Activated CD4-positive, alpha-beta T cell treated with anti-CD3 and anti-CD28 coated beads, Interleukin-2, amount 10 ng/mL, durations not matched to agents 24 days and 14 days (primary cell): Measurements from ENCODE around the gene ARHGAP24. TPM values are rescaled to one million over a fixed set of nuclear protein-coding genes. Genes with fewer than 3 reads are reported as not detected.
"Not testable (repeated sequence)": the region's sequence is repeated elsewhere in the genome, so short reads cannot be mapped to it uniquely, and the experiment has no call there.

ENCODE experiments used
- DNase-seq: peaks from one replicate; pipeline ENCODE4 v3.0.0; 2022
- H3K27ac Mint-ChIP-seq: one replicate; pipeline ENCODE4 v1.8.0; 2022; ENCODE audit warnings: mild to moderate bottlenecking, mixed read lengths
- H3K27me3 Mint-ChIP-seq: one replicate; pipeline ENCODE4 v1.8.0; 2022; ENCODE audit warnings: mixed read lengths
- H3K36me3 Mint-ChIP-seq: one replicate; pipeline ENCODE4 v1.8.0; 2022; ENCODE audit warnings: low read depth, mild to moderate bottlenecking, mixed read lengths
- H3K4me1 Mint-ChIP-seq: one replicate; pipeline ENCODE4 v1.8.0; 2021; ENCODE audit warnings: mixed read lengths
- H3K4me3 Mint-ChIP-seq: one replicate; pipeline ENCODE4 v1.8.0; 2022; ENCODE audit warnings: mild to moderate bottlenecking, moderate library complexity, mixed read lengths
- H3K9me3 Mint-ChIP-seq: one replicate; pipeline ENCODE4 v1.8.0; 2021; ENCODE audit warnings: mixed read lengths
- intact Hi-C: fragments of 100-400 bp; cut with micrococcal nuclease; formaldehyde crosslinking; loops from one replicate; pipeline ENCODE4 v1.15.1; 2023
- total RNA-seq: library from RNA; stranded (reverse); gene quantifications from 2 replicates; pipeline ENCODE4 v1.2.3, GENCODE V29; 2022

ARHGAP24 gene
- total RNA-seq, 1 donor from 2014 or later, result not detected

DNA sequence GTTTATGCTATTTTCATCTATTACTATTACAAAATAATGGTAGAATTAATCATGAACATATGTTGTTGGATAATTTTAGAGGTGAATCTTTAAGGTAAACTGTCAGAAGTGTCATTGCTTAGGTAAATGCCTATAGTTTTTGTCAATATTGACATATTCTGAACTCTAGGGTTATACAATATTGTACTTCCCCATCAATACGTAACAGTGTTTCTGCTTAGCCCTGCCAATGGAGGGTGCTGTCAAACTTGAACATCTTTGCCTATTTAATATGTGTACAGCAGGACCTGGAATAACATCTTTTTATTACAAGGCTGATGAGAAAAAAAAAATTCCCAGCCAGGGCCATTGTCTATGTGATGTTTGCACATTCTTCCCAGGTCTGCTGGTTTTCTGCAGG lies 40.8 kb downstream of the ARHGAP24 start:
- intact Hi-C loops, result no loop called here
- Mint-ChIP-seq H3K4me3 (no peak overlapping the region), H3K4me1 (no peaks in the 10 kb centered on the region), H3K36me3 (no peaks in the 10 kb centered on the region), H3K27ac (no peak overlapping the region), H3K27me3 (no peaks in the 10 kb centered on the region), H3K9me3 (no peaks in the 10 kb centered on the region)
- no peak for DNase-seq

DNA sequence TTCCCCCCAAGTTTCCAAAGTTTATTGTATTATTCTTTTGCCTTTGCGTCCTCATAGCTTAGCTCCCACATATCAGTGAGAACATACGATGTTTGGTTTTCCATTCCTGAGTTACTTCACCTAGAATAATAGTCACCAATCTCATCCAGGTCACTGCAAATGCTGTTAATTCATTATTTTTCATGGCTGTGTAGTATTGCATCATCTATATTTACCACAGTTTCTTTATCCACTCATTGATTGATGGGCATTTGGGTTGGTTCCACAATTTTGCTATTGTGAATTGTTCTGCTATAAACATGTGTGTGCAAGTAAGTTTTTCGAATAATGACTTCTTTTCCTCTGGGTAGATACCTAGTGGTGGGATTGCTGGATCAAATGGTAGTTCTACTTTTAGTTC lies 43.6 kb downstream of the ARHGAP24 start:
- H3K36me3 Mint-ChIP-seq, H3K9me3 Mint-ChIP-seq, H3K4me1 Mint-ChIP-seq, H3K27ac Mint-ChIP-seq, H3K4me3 Mint-ChIP-seq, H3K27me3 Mint-ChIP-seq, intact Hi-C loops, DNase-seq: not testable (repeated sequence)

DNA sequence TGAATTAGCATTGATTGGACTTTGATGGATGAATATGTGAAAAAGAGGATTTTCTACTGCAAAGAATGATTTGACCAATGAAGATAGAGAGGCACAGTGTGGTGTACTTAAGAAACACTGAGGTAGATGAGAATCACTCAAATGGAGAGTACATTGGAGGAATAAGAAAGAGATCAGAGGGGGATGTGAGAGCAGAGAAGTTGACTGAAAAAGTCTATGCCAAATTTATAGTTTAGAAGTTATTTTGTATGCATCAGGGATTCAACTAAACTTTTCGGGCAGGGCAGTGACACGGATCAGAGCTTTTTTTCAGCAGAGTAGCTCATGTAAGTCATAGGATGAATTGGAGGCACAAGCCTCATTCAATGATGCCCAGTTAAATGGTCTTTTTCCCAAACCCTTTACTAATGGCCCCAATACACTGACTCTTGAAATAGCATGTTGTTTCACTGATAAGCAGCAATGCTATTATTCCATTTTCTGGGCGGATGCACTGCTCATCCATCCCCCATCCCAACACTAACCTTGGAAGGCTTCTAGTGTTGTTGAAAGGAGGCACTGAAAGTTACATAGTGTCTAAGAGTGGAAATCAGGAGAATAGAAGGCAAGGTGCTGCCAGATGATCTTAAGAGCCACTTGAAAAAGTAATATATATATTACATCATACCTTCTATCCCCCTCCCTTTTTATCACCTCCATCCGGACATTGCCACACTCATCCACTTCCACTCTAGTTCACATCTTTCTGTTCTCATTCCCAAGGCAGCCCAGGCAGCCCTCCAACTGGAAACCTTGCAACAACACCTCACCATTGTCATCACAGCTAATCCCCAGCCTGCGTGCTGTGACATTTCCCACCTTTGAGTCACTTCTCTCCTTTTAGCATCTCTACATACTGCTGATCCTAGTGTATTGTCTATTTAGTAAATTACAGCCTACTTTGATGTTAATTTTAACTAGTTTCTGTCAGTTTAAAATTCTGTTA lies 46.1 kb downstream of the ARHGAP24 start:
- no peaks in the 10 kb centered on the region for H3K4me1 Mint-ChIP-seq
- no peak overlapping the region for H3K27ac Mint-ChIP-seq
- intact Hi-C loops, result no loop called here
- no peaks in the 10 kb centered on the region for H3K27me3 Mint-ChIP-seq
- H3K4me3 Mint-ChIP-seq, result no peak overlapping the region
- DNase-seq, result no peak
- H3K9me3 Mint-ChIP-seq, result no peaks in the 10 kb centered on the region
- no peaks in the 10 kb centered on the region for H3K36me3 Mint-ChIP-seq

DNA sequence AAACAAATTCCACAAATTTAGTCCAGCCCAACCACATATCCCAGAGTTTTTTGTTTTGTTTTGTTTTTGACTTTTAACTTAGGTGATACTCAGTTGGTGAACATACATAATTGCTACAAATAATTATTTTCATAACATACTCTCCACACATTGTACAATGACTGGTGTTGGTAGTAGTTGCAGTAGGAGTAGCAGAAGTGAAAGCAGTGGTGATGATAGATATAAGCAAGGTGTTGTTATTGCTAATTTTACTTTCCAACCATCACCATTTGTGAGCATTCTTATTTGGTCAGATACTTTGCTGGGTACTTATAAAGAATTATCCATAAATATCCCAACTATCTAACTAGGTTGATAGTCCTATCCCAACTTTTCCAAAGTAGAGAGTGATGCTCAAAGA lies 47.3 kb downstream of the ARHGAP24 start:
- no peak for DNase-seq
- Mint-ChIP-seq H3K27ac (no peak overlapping the region), H3K27me3 (no peaks in the 10 kb centered on the region), H3K4me3 (no peak overlapping the region), H3K4me1 (no peaks in the 10 kb centered on the region), H3K36me3 (no peaks in the 10 kb centered on the region), H3K9me3 (no peaks in the 10 kb centered on the region)
- intact Hi-C loops, result no loop called here

DNA sequence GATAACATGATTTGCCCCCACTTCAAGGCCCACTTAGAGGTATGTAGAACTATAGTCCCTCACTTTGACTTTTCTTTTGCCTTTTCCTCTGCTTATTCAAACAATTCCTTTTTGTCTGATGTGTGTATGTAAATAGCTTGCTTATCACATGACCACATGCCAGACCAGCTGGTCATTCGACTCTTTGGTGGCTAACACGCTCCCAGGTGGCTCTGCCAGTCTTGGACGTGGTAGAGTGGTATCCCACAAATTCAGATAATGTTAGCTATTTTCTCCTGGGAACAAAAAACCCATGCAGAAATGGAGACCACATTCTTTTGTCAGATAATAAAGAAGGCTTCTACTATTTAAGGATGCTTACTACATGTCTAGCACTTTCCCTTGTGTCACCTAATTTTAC lies 47.9 kb downstream of the ARHGAP24 start:
- H3K27ac Mint-ChIP-seq, result no peak overlapping the region
- no peaks in the 10 kb centered on the region for H3K36me3 Mint-ChIP-seq
- H3K27me3 Mint-ChIP-seq, result no peaks in the 10 kb centered on the region
- H3K9me3 Mint-ChIP-seq, result no peaks in the 10 kb centered on the region
- no peak overlapping the region for H3K4me3 Mint-ChIP-seq
- no peaks in the 10 kb centered on the region for H3K4me1 Mint-ChIP-seq
- intact Hi-C loops, result no loop called here
- no peak for DNase-seq

DNA sequence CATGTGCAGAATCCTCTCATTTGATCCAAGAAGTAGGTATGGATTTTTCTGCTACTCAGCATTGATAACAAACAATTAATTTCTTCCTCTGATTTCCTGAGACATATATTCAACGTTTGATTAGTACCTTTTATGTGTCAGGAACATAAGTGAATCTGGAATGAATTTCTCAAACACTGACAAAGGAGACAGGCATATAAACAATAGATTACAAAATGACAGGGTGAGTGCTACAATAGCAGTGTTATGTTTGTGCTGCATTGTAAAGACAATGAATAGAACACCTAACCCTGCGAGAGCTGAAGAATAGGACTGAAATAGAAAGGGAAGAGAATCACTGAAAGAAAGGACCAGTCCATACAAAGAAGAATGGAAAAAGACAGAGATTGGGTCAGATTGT lies 52.9 kb downstream of the ARHGAP24 start:
- intact Hi-C loops, result no loop called here
- H3K36me3 Mint-ChIP-seq, result no peaks in the 10 kb centered on the region
- H3K4me3 Mint-ChIP-seq, result no peak overlapping the region
- H3K4me1 Mint-ChIP-seq, result no peaks in the 10 kb centered on the region
- no peaks in the 10 kb centered on the region for H3K27me3 Mint-ChIP-seq
- H3K9me3 Mint-ChIP-seq, result no peaks in the 10 kb centered on the region
- no peak overlapping the region for H3K27ac Mint-ChIP-seq
- no peak for DNase-seq

DNA sequence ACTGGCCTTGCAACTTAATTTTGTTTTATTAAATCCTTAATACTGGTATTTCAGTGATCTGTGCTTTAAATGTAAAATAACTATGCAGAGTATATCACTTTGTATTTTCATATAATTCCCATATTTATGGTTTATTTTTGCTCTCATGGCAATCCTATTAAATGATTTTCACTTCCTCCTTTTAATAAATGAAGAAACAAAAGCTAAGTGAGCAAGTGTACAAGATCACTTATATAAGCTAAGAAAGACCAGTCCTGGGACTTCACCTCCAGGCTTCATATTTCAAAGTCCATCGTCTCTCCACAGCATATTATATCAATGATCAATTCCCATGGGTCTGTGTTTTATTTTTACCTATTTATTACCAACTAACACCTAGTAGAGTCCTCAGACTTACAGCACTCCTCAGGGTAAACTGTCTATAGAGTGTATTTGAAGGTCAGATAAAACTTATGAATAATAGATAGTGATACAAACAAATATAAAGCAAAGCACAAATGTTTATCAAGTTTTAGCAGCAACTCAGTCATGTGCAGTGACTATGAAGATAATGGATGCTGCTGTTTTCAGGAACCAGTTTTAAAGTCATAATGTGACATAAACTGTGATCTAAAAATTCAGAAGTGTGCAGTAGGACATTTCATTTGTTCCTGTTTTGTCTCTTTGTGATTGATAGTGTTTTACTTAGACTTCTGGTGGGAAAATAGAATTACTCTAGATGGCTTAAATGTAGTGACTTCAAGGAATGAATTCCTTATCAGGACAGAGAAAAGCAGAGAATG lies 56.8 kb downstream of the ARHGAP24 start:
- Mint-ChIP-seq H3K27ac (no peak overlapping the region), H3K9me3 (no peaks in the 10 kb centered on the region)

DNA sequence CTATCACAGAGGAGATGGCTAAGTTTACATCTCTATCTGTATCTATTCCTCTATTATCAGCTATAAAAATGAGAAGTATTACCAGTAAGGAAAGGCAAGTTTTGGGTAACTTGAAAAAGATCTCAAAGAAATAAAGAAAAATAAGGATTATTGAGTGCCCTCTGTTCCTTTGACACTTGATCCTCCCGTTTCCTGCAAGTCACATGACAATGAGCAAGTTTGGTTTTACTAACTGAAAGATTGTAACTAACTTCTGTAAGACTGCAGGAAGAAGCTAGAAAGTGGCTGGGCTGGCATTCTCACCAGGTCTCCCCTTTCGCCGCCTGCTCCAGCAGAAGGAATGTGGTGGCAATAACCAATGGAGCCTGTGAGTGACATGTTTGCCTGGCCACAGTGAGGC lies 59.2 kb downstream of the ARHGAP24 start:
- Mint-ChIP-seq H3K9me3 (no peaks in the 10 kb centered on the region), H3K4me1 (no peaks in the 10 kb centered on the region), H3K36me3 (no peaks in the 10 kb centered on the region), H3K27me3 (no peaks in the 10 kb centered on the region), H3K27ac (no peak overlapping the region), H3K4me3 (no peak overlapping the region)
- DNase-seq, result no peak
- intact Hi-C loops, result no loop called here

More for the DNA sequence above, 56.8 kb downstream of the ARHGAP24 start:
- no peak for DNase-seq
- no peaks in the 10 kb centered on the region for H3K36me3 Mint-ChIP-seq
- intact Hi-C loops, result no loop called here
- H3K4me1 Mint-ChIP-seq, result no peaks in the 10 kb centered on the region
- H3K27me3 Mint-ChIP-seq, result no peaks in the 10 kb centered on the region
- no peak overlapping the region for H3K4me3 Mint-ChIP-seq

DNA sequence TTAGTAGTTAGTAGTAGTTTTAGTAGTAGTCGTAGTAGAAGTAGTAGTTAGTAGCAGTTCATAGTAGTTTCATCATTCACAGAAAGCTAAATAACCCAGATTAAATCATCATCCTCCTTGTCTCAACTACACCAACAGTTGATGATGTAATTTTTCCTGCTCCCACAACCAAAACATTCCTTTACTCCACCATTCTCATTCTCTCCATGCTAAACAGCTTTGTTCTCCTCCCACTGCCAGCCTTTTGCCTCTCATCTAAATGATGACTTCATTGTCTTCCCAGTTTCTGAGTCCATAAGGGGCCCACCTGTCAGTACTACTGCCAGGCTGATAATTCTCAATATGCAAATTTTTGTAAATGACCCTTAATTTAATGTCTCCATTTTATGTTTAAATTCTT lies 68.9 kb downstream of the ARHGAP24 start:
- Mint-ChIP-seq H3K4me1 (no peaks in the 10 kb centered on the region), H3K4me3 (no peak overlapping the region), H3K27ac (no peak overlapping the region), H3K27me3 (no peaks in the 10 kb centered on the region), H3K36me3 (no peaks in the 10 kb centered on the region), H3K9me3 (no peaks in the 10 kb centered on the region)
- no peak for DNase-seq
- intact Hi-C loops, result no loop called here

DNA sequence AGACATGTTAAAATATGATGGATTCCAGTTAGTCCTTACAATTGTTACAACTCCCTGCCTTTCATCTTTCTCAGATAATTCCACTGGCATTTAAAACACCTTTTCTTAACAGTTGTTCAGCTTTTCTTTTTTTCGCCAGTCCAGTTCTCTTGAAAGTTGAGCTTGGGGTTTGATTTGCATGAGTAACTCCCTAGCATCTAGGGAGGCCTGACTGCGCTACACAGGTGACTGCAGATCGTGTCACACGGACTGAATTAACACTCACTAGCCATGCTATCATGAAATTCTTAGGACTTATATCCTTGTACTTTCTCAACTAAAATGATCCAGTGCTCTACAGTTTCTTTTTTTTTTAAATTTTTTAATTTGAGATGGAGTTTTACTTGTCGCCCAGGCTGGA lies 69.8 kb downstream of the ARHGAP24 start:
- Mint-ChIP-seq H3K9me3 (peaks cover 3% of the 10 kb centered on the region), H3K36me3 (no peaks in the 10 kb centered on the region), H3K27me3 (no peaks in the 10 kb centered on the region), H3K27ac (no peak overlapping the region), H3K4me1 (no peaks in the 10 kb centered on the region), H3K4me3 (no peak overlapping the region)
- intact Hi-C loops, result no loop called here
- DNase-seq, result no peak

DNA sequence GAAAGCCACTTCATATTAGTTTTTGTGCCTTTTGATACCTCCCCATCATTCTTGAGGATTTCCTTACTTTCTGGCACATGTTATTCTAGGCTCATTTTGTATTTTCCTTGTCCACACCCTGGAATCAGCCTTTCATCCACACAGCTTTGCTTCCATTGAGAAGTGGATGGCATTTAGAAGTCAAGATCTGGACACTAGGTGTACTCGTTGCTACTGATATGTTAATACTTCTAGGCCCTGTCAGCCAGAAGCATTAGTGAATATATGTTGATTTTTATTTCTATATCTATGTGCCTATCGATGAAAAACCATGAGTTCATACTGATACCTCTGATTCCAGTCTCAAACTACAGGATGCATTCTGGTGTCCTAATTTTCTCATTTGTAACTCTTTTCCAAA lies 73.2 kb downstream of the ARHGAP24 start:
- no peaks in the 10 kb centered on the region for H3K36me3 Mint-ChIP-seq
- no peaks in the 10 kb centered on the region for H3K4me1 Mint-ChIP-seq
- H3K9me3 Mint-ChIP-seq, result peaks cover 6% of the 10 kb centered on the region
- no peak overlapping the region for H3K4me3 Mint-ChIP-seq
- intact Hi-C loops, result no loop called here
- no peak overlapping the region for H3K27ac Mint-ChIP-seq
- H3K27me3 Mint-ChIP-seq, result no peaks in the 10 kb centered on the region
- DNase-seq, result no peak

DNA sequence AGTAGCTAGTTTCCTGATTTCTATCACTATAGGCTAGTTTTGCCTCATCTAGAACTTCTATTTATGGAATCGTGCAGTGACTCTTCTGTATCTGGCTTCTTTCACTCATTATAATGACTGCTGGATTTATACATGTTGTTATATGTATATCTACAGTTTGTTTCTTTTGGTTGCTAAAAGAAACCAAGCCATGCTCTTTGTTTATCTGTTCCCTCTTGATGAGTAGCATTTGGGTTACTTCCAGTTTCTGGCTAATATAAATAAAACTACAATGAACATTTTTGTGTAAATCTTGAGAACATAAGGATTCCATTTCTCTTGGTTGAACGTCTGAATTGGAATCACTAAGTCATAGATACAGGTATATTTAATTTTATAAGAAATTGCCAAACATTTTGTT lies 73.9 kb downstream of the ARHGAP24 start:
- no peak for DNase-seq
- intact Hi-C loops, result no loop called here
- Mint-ChIP-seq H3K4me1 (no peaks in the 10 kb centered on the region), H3K27me3 (no peaks in the 10 kb centered on the region), H3K9me3 (peaks cover 9% of the 10 kb centered on the region), H3K4me3 (no peak overlapping the region), H3K36me3 (no peaks in the 10 kb centered on the region), H3K27ac (no peak overlapping the region)

DNA sequence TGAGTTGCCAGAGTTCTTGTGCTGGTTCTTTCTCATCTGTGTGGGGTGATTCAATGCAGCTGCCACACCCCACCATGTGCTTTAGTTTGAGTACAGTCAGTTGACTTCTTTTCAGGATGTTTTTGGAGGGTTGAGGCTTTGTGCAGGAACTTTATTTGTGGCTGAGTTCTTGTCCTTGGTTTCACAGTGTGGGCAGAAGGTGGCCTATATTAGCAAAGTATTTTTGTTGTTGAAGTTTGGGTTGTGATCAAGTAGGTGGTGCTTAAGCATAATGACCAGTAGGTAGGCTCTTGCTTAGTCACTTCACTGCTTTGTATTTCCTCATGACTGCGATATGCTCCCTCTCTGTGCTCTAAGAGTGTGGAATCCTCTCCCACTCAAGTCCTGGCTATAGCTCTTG lies 80.3 kb downstream of the ARHGAP24 start:
- no peaks in the 10 kb centered on the region for H3K4me1 Mint-ChIP-seq
- H3K36me3 Mint-ChIP-seq, result no peaks in the 10 kb centered on the region
- H3K27ac Mint-ChIP-seq, result no peak overlapping the region
- H3K4me3 Mint-ChIP-seq, result no peak overlapping the region
- intact Hi-C loops, result no loop called here
- H3K27me3 Mint-ChIP-seq, result no peaks in the 10 kb centered on the region
- H3K9me3 Mint-ChIP-seq, result peaks cover 10% of the 10 kb centered on the region
- no peak for DNase-seq

DNA sequence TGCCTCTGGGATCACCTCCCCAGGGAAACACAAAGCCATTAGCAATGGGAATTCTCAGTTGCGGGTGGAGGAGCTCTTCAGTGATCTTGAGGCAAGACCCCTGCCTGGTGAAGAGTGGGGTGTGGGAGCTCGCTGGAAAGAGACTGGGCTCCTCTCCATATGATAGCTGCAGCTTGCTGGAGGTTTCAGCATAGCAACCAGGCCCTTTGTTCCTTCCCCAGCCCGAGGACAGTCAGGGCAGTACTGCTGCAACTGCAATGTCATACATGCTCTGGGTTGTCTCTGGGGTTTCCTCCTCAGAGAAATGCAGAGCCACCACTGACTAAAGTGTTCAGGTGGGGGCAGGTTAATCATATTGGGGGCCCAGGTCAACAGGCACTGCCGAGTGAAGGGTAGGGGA lies 81.3 kb downstream of the ARHGAP24 start:
- Mint-ChIP-seq H3K4me1 (no peaks in the 10 kb centered on the region), H3K27ac (no peak overlapping the region), H3K27me3 (no peaks in the 10 kb centered on the region), H3K36me3 (no peaks in the 10 kb centered on the region), H3K4me3 (no peak overlapping the region), H3K9me3 (peaks cover 10% of the 10 kb centered on the region)
- DNase-seq, result no peak
- intact Hi-C loops, result no loop called here
